ENCODE data around the gene RAB38. TPM values are rescaled to one million over a fixed set of nuclear protein-coding genes. Genes with fewer than 3 reads are reported as not detected.
A peak's percentile ranks its signal among the peaks of the same experiment; 100 is the strongest.

Gene RAB38
- total RNA-seq, 1 donor: 3.5 TPM

DNA sequence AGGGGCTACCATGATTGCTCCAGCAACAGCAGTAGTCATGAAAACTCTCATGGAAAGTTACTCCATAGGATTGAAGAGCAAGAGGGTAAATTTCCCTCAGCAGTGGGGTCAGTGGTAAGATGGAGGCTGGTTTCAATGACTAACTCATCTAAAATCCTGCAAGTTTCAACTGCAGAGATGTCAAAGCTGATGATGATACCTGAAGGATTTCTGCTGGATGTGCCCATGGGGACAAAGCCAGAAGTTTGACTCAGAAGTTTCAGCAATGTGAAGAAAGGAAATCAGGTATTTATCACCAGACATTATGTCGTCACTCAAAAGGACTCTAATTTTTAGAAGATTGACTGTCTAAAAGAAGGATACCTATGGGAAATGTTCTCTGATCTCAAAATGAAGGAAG lies 29.1 kb downstream of the RAB38 start:
- DNase-seq (ENCODE audit: low read depth): no peak
- TF ChIP-seq, protein P1, sequence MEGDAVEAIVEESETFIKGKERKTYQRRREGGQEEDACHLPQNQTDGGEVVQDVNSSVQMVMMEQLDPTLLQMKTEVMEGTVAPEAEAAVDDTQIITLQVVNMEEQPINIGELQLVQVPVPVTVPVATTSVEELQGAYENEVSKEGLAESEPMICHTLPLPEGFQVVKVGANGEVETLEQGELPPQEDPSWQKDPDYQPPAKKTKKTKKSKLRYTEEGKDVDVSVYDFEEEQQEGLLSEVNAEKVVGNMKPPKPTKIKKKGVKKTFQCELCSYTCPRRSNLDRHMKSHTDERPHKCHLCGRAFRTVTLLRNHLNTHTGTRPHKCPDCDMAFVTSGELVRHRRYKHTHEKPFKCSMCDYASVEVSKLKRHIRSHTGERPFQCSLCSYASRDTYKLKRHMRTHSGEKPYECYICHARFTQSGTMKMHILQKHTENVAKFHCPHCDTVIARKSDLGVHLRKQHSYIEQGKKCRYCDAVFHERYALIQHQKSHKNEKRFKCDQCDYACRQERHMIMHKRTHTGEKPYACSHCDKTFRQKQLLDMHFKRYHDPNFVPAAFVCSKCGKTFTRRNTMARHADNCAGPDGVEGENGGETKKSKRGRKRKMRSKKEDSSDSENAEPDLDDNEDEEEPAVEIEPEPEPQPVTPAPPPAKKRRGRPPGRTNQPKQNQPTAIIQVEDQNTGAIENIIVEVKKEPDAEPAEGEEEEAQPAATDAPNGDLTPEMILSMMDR (IDR thresholded peaks at IDR 0.05; ENCODE audit: insufficient read depth, low read depth, low read length): no peak
- H3K4me3 ChIP-seq (ENCODE audit: low read depth, low read length): no peak overlapping the region

DNA sequence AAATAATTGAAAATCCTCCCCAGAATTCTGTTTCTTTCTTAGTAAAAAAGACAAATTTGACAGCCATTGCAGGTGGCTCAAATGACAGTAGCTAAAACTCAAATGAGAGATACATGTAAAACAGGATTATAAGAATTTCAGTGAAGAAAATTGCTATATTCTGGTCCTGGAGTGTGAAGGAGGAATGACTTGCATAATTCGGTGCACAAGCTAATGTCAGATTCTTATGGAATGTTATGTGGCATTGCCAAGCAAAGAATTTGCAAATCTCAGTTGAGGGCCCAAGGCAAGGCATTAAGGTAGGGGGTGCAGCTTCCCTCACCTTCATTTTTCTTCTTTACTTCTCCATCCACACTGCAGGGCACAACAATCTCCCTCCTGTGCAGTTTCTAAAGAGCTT lies 35.4 kb downstream of the RAB38 start:
- no peak overlapping the region for H3K4me3 ChIP-seq (ENCODE audit: low read depth, low read length)
- DNase-seq (ENCODE audit: low read depth): no peak
- TF ChIP-seq, protein P1 (IDR thresholded peaks at IDR 0.05; ENCODE audit: insufficient read depth, low read depth, low read length): no peak

DNA sequence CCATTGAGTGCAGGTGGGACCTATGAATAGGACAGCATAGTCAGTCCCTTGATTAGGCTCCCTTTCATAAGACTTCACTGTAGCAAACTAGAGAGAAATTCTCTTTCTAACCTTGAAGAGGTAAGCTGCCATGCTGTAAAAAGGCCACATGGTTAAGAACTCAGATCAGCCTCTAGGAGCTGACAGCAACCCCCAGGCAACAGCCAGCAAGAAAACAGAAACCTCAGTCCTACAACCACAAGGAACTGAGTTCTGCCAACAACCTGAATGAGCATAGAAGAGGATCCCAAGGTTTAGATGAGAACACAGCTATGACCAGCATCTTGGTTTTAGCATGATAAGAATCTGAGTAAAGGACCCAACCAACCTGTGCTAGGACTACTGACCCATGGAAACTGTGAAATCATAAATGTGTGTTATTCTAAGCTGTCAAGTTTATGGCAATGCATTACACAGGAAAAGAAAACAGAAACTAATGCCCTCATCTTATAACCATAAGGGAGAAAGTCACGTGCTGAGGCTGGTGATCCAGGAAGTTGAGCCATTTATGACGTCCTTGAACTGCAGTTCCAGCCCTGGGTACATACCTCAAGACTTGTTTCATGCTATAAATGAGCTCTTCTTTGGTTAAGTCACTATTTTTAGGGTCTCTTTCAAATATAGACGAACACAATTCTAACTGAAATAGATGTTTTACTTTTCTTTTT lies 43.3 kb downstream of the RAB38 start:
- TF ChIP-seq, protein P1 (IDR thresholded peaks at IDR 0.05; ENCODE audit: insufficient read depth, low read depth, low read length): no peak
- DNase-seq (ENCODE audit: low read depth): peak; percentile 5
- H3K4me3 ChIP-seq (ENCODE audit: low read depth, low read length): no peak overlapping the region

DNA sequence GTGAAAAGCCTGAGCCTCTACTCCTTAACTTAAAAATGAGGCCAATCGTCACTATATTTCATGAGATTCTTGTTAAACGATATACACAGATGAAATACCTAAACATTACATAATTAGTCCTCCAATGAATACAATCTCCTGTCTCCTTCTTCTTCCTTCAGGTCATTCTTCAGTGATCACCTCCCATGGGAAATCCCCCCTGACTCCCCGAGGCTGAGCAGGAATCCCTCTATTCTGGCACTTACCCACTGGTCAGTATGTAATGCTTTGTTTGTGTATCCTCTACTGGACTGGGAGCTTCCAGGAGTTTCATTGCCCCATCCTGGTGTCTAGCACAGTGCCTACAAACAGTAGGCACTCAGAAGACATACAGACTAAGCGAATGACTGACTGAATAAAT lies 52.3 kb downstream of the RAB38 start:
- no peak overlapping the region for H3K4me3 ChIP-seq (ENCODE audit: low read depth, low read length)
- TF ChIP-seq, protein P1 (IDR thresholded peaks at IDR 0.05; ENCODE audit: insufficient read depth, low read depth, low read length): no peak
- no peak for DNase-seq (ENCODE audit: low read depth)

DNA sequence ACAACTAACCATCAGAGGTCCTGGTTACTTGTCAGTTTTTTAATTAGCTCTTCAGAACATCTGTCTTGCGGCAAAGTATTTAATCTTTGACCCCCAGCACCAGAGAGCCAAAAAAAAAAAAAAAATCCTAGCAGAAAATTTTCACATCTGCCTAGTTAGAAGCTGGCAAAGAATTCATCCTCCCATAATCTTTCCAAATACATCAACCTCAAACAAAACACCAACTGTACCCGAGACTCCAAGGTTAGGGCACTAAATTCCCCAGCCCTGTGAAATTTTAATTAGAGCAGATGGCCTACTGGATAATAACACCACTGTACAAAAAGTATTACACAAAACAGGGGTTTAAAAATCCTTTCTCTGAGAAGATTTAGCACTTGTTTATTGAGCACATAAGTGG lies 55.7 kb downstream of the RAB38 start:
- TF ChIP-seq, protein P1 (IDR thresholded peaks at IDR 0.05; ENCODE audit: insufficient read depth, low read depth, low read length): no peak
- no peak for DNase-seq (ENCODE audit: low read depth)
- no peak overlapping the region for H3K4me3 ChIP-seq (ENCODE audit: low read depth, low read length)

DNA sequence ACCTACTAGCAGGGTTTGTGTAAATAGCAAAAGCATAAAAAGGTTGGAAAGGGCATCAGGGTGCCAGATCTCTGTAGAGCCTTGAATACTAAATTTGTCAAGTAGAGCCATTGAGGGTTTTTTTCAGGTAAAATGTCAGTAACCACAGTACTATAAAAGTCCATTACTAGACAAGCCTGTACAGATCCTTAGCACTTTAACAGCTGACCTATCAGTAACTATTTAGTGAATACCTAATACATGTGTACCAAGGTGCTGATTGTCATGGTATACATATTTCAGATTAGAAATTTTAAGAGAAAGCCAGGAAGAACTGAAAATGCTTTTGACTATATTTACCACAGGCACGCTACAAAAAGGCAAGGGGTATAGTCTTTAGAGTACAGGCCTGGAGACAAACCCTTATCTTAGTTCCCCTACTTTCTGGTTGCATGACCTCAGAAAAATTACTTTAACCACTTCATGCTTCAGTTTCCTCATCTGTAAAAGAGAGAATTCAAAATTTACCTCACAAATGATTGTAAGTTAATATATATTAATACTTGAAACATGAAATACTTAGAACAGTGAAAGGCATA lies 57.9 kb downstream of the RAB38 start:
- TF ChIP-seq, protein P1 (IDR thresholded peaks at IDR 0.05; ENCODE audit: insufficient read depth, low read depth, low read length): no peak
- no peak overlapping the region for H3K4me3 ChIP-seq (ENCODE audit: low read depth, low read length)
- no peak for DNase-seq (ENCODE audit: low read depth)
